ENCODE data around the gene ADGRF4.

ADGRF4 gene, protein sequence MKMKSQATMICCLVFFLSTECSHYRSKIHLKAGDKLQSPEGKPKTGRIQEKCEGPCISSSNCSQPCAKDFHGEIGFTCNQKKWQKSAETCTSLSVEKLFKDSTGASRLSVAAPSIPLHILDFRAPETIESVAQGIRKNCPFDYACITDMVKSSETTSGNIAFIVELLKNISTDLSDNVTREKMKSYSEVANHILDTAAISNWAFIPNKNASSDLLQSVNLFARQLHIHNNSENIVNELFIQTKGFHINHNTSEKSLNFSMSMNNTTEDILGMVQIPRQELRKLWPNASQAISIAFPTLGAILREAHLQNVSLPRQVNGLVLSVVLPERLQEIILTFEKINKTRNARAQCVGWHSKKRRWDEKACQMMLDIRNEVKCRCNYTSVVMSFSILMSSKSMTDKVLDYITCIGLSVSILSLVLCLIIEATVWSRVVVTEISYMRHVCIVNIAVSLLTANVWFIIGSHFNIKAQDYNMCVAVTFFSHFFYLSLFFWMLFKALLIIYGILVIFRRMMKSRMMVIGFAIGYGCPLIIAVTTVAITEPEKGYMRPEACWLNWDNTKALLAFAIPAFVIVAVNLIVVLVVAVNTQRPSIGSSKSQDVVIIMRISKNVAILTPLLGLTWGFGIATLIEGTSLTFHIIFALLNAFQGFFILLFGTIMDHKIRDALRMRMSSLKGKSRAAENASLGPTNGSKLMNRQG

DNA sequence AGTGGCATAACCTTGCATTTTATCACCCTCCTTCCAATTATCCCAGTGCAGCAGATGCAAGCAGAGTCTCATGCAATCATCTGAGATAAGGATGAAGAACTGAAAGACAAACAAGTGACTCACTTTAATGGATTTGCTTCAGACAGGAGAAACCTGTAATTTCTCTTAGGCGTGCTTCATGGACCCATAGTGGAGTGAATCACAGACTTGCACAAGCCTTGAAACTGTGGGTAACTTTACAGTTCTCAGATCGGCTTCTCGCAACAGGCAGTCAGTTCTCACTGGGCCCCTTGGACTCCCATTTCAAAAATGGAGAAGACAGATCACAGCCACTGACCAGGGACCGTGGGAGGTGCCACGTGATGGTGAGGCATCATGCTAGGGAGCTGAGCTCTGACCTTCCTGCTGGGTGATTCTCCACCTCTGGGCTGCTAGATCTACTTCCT lies at the start of gene ADGRF4:
Gene ADGRF4 (plus strand): TSS at position 239 of the 446 bp plus-strand sequence. CDS start 8,666 bp downstream, outside the sequence.
- Mint-ChIP-seq H3K27me3 (peaks cover 8% of the 10 kb centered on the region), H3K27ac (no peak within 1 kb of the TSS), H3K4me1 (no peaks in the 10 kb centered on the region), H3K4me3 (no peak within 1 kb of the TSS), H3K9me3 (no peaks in the 10 kb centered on the region)
- DNase-seq (no peak), ATAC-seq (no peak)

DNA sequence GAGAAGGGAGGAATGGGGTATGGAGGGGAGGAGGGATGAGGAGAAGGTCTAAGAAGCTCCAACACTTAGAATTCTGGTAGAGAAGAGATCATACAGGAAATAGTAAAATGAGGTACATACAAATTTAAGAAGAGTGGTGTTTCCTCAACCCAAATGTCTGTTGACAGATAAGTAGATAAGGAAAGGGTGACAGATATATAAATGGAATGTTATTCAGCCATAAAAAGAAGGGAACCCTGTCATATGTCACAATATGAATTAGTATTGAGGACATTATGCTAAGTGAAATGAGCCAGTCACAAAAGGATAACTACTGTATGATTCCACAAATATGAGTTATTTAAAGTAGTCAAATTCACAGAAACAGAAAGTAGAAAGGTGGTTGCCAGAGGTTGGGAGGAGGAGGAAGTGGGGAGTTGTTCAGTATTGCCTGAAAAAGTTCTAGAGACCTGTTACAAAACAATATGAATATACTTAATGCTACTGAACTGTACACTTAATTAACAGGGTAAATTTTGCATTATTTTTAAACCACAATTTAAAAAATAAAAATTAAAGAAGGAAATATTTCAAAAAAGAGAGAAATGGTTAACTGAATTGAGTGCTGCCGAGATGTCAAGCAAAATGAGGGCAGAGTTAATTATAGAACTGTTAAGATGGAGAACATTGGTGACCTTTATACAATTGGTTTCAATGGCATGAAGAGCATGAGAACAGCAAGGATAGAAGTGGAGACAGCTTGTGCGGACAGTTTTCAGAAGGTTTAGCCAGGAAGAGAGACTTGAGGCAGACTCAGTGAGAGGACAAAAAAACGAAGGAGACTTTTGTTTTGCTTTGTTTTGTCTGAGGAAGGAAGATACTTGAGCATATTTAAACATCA lies 47.6 kb upstream of the ADGRF4 start:
- no peak overlapping the region for H3K27ac Mint-ChIP-seq
- DNase-seq (no peak), ATAC-seq (no peak)
- H3K4me3 Mint-ChIP-seq = no peak overlapping the region
- peaks cover 0 to 5% of the 10 kb centered on the region in 2 donors for H3K9me3 Mint-ChIP-seq
- no peaks in the 10 kb centered on the region for H3K27me3 Mint-ChIP-seq
- no peaks in the 10 kb centered on the region for H3K4me1 Mint-ChIP-seq

DNA sequence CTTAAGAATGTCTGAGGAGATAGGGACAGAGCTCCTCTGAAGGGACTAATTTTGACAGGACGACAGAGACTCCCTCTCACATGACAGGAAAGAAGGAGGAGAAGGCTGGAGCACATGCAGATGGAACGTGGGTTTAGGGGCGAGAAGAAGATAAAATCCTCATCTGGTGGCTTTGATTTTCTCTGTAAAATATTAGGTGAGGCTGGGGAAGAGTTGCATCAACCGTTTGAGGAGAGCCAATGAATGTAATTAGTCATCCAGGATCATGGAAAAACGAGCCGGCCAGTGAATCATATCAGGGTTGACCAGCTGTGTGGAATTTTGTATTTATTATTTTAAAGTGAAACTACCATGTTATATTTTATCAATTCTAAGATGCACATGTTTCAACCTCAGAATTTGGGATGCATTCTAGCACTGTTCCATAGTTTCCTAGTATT lies 46.9 kb upstream of the ADGRF4 start:
- peaks cover 6% of the 10 kb centered on the region for H3K4me1 Mint-ChIP-seq
- no peaks in the 10 kb centered on the region for H3K27me3 Mint-ChIP-seq
- no peak overlapping the region for H3K4me3 Mint-ChIP-seq
- peaks cover 0 to 5% of the 10 kb centered on the region in 2 donors for H3K9me3 Mint-ChIP-seq
- ATAC-seq = no peak
- H3K27ac Mint-ChIP-seq = no peak overlapping the region
- no peak for DNase-seq

DNA sequence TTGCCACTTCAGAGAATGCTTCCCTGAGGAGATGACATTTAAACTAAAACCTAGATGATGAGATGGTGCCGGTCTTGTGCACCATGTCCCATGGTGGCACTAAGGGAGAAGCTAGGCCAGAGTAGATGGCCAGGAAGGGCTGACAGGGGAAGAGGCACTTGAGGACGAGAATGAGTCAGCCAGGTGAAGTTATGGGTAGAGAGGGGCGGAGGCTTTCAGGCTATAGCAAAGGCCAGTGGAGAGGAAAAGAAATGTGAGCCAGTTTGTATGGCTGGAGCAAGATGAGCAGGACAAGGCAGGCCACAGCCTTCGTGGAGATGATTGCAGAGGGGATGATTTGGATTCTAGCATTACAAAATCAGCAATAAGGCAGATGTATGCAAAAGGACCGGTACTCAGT lies 44.7 kb upstream of the ADGRF4 start:
- no peak overlapping the region for H3K4me3 Mint-ChIP-seq
- H3K4me1 Mint-ChIP-seq = peaks cover 6% of the 10 kb centered on the region
- DNase-seq (no peak), ATAC-seq (no peak)
- H3K9me3 Mint-ChIP-seq = no peaks in the 10 kb centered on the region
- H3K27ac Mint-ChIP-seq = no peak overlapping the region
- no peaks in the 10 kb centered on the region for H3K27me3 Mint-ChIP-seq

DNA sequence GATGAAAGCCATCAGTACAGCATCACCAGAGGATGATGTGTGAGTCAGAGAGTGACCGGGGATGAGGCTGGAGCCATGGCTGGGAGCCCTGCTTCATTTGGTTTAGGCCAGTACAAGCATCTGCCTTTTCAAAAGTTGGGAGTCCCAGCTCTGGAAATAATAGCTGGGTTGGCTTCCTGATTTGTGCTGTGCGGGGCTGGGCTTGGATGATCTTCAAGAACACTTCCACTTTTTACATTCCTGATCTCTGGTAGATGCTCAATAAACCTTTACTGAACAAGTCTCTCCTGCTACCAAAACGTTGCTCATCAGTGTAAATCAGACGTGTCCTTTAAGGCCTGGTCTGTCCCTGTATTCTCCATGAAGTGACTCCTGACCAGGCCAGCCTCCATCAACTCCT lies 44.1 kb upstream of the ADGRF4 start:
- no peak for DNase-seq
- H3K4me3 Mint-ChIP-seq = no peak overlapping the region

DNA sequence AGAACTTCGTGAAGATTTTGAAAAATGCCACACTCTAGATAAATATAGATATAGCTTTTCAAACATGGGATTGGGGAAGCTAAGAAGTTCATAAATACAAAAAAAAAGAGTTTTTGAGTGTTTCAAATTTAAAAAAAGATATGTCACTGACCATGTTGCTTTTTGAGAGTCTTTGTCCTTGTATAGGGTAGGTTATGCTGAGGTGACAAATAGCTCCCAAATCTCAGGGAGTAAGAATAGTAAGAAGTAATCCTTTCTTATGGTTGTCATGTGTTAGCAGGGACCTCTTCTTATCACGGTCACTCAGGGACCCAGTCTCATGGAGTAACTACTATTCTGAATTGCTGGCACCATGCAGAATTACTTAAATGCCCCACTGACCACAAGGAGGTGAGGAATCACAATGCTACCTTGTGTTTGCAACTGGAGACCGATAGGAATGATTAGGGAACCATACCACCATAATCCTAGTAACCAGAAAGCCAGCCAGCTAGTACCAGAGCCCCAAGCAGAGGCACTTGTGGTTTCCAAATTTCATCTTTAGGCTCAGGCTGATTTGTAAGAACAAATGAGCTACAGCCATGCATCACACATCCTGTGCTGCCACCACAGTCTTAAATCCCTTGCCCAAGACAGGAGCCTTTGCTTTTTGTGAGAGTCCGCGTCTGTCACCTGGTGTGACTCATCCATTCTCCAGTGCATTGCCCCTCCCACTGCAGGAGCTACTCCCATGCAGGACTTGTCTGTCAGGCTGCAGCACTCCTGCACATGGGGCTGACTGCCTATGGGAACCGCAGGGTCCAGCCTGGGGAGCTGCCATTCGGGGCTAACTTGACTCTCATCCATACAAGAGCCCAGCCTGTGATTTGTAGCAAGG lies 42.4 kb upstream of the ADGRF4 start:
- Mint-ChIP-seq H3K4me1 (peaks cover 6% of the 10 kb centered on the region), H3K27ac (no peak overlapping the region), H3K4me3 (no peak overlapping the region), H3K27me3 (peaks cover 12% of the 10 kb centered on the region), H3K9me3 (no peaks in the 10 kb centered on the region)
- ATAC-seq (peak; percentile 98), DNase-seq (peak in 1 of 2 donors; percentile 55)

More for the DNA sequence above, 44.1 kb upstream of the ADGRF4 start:
- Mint-ChIP-seq H3K27ac (no peak overlapping the region), H3K9me3 (no peaks in the 10 kb centered on the region), H3K27me3 (no peaks in the 10 kb centered on the region), H3K4me1 (peaks cover 6% of the 10 kb centered on the region)
- ATAC-seq = no peak

DNA sequence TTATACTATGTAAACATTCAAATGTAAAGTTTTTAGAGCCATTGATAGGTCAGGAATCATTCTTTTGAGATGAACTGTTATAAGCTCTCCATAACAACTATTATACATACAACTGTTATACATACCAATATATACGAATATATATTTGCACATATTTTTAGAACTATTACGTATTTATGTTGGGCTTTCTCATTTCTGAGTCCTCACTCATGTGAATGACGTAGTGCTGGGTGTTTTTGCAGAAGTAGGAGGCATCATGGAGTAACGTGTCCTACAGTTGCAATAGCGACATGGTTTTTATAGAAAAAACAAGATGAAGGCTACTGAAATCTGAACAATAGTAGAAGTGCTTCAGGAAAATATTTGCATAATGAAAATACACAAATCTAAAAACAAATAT lies 36.4 kb upstream of the ADGRF4 start:
- Mint-ChIP-seq H3K4me1 (no peaks in the 10 kb centered on the region), H3K27ac (no peak overlapping the region), H3K4me3 (no peak overlapping the region), H3K9me3 (no peaks in the 10 kb centered on the region), H3K27me3 (peaks cover 45% of the 10 kb centered on the region)
- ATAC-seq = no peak
- no peak for DNase-seq

DNA sequence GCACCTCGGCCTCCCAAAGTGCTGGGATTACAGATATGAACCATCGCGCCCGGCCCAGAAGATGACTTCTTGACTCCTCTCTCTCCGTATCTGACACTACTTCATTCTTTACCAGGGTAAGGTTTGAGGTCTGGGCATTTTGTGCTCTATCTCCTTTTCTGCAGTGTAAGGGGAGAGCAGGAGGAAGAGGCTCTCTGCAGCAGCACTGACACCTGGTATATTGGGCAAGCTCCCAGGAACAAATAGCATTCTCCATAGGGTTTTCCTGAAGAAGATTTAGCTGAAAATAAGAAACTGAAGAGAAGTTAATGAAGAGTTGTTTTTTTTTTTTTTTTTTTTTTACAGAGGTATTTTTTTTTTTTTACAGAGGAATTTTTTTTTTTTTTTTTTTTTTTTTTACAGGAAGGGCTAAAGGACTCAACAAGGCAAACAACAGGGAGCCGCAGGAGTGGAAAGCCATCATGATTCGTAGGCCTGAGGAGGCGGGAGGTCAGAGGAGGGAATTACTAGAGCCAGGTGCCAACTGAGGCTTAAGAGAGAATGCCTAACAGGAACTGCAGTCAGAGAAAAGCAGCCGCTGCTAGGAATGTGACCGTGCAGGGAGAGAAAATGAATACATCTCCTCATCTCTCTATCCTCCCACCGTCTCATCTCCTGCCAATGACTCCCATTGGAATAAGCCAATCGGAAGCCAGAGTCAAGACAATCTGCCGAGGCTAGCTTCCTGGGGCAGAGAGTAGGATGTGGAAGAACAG lies 34.7 kb upstream of the ADGRF4 start:
- Mint-ChIP-seq H3K27ac (peak overlapping the region in 1 of 2 donors; percentile 61), H3K27me3 (peaks cover 61% of the 10 kb centered on the region), H3K4me3 (no peak overlapping the region), H3K4me1 (no peaks in the 10 kb centered on the region), H3K9me3 (no peaks in the 10 kb centered on the region)
- ATAC-seq = no peak
- DNase-seq = no peak

DNA sequence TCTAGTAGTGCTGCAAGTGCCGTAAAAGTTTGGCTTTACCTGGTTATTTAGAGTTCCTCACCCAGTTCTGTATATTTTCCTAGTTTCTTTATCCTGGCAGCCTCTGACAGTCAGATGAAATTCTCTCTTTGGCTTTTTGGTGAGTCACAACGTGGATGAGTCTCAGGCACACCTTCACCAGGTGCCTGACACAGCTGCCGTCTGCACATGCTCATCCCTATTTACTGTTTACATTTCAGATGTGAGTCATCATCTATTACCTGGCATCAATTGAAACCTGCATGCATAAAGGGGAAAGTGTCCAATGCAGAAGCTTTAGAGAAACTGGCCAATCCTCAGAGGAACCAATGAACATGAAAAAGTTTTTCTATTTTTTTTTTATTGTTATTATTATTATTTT lies 33.3 kb upstream of the ADGRF4 start:
- no peak for DNase-seq
- H3K4me3 Mint-ChIP-seq = no peak overlapping the region
- no peaks in the 10 kb centered on the region for H3K9me3 Mint-ChIP-seq
- no peak for ATAC-seq
- H3K4me1 Mint-ChIP-seq = no peaks in the 10 kb centered on the region
- H3K27me3 Mint-ChIP-seq = peaks cover 72% of the 10 kb centered on the region
- no peak overlapping the region for H3K27ac Mint-ChIP-seq

DNA sequence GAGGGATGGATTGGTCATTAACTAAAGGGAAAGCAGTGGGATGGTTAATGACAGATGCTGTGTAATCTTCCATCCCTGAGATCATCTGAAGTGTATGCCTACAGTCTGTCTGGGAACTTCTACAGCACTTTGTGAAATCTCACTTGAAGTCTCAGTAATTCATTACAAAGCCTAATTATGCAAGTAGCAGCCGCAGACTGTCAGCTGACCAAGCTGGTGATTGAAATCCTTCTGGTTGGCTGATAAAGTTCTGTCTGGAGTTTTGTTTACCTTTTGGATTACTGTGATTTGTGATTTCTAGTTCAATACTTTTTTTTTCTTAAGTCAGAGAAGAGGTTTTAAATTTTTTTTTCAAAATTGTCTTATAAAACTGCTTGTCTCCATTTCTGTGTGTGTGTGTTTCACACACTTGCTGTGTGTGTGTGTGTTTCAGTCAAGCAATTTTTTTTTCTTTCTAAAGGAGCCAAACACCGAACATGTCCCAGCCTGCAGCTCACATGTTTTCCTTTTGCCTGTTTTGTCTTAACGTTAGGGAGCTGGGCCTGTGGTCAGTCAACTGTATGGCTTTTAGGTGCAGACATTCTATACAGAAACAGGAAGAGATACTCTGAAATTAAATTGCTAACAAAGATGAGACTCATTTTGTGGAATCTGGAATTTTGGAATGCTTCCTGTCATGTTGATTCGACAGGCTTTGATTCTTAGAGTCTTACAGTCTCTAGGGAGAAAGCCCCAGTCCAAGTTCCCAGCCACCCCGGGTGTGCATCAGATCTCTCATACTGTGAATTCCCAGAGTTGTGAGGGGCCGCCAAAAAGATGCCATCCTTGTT lies 28.5 kb upstream of the ADGRF4 start:
- H3K4me1 Mint-ChIP-seq = no peaks in the 10 kb centered on the region
- no peak overlapping the region for H3K27ac Mint-ChIP-seq
- DNase-seq = no peak
- no peak overlapping the region for H3K4me3 Mint-ChIP-seq
- peaks cover 72% of the 10 kb centered on the region for H3K27me3 Mint-ChIP-seq
- ATAC-seq = no peak
- H3K9me3 Mint-ChIP-seq = no peaks in the 10 kb centered on the region

DNA sequence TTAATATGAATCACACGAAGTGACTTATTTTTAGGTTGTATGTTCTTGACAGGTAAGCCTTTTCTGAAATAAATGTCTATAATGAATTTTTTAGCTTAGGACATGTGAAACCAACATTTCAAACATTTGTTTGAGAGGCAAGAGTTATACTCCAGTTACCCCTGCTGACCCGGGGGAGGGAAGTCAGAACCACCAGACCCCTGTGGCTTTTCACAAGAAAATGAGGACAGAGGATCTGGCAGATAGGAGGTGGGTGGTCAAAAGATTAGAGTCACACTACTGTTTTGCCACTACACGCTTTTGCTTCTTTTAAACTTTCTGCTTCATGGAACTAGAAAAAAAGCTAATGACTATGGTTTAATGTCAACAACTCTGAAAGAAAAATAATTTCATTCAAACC lies 27.5 kb upstream of the ADGRF4 start:
- no peak for ATAC-seq
- no peak overlapping the region for H3K27ac Mint-ChIP-seq
- H3K27me3 Mint-ChIP-seq = peaks cover 72% of the 10 kb centered on the region

DNA sequence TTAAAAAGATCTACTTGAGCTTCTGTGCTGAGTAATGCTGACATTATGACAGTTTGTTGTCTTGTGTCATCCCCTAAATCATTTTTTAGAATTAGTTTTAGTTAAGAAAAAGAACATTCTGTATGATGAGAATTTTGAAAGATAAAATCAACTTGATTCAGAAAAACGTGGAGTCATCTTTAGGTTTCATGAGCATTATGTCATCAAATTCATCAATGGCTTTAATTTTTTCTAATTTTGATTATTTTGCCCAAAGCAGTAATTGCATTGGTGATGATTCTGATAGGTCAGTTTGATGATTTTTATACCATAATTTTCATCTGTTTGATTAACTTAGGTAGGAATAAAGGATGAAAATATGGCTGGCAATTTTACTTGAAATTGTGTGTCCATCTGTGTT lies 26.6 kb upstream of the ADGRF4 start:
- H3K27me3 Mint-ChIP-seq = peaks cover 63% of the 10 kb centered on the region
- no peaks in the 10 kb centered on the region for H3K9me3 Mint-ChIP-seq
- H3K27ac Mint-ChIP-seq = no peak overlapping the region
- no peaks in the 10 kb centered on the region for H3K4me1 Mint-ChIP-seq
- ATAC-seq (no peak), DNase-seq (no peak)
- H3K4me3 Mint-ChIP-seq = no peak overlapping the region

More for the DNA sequence above, 27.5 kb upstream of the ADGRF4 start:
- DNase-seq = no peak
- Mint-ChIP-seq H3K9me3 (no peaks in the 10 kb centered on the region), H3K4me1 (no peaks in the 10 kb centered on the region), H3K4me3 (no peak overlapping the region)

DNA sequence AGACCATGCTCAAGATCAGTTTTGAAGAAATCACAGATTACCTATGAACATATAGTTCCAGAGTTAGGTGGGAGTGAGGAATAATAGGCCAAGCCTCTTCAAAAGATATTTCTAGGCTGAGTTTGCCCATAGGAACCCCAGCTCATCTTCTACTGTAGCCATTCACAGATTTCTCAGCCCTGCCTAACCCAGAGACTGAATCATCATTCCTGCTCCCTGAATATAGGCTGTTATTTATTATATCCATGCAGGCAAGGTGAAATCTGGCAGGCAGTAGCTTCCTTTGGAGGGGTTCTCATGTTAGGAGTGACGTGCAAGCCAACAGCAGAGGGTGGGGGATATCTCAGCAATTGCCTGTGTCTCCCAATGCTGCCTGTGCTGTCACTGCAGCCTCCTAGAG lies 25.6 kb upstream of the ADGRF4 start:
- H3K9me3 Mint-ChIP-seq = no peaks in the 10 kb centered on the region
- DNase-seq (no peak), ATAC-seq (no peak)
- peaks cover 62% of the 10 kb centered on the region for H3K27me3 Mint-ChIP-seq
- no peaks in the 10 kb centered on the region for H3K4me1 Mint-ChIP-seq
- no peak overlapping the region for H3K27ac Mint-ChIP-seq
- no peak overlapping the region for H3K4me3 Mint-ChIP-seq
